SK-N-SH treated with all-trans-retinoic acid at 6 μM for 48 hours (cell line): ENCODE measurements around the gene KIAA1328.

Source experiments
- BACH2 ChIP-seq: fragments of 250-450 bp; sonication (Bioruptor Pico); IDR thresholded peaks from 2 replicates; pipeline ENCODE4 v1.9.0; 2021; ENCODE audit warnings: mild to moderate bottlenecking, borderline replicate concordance
- ESRRG ChIP-seq: fragments of 250-450 bp; sonication (Bioruptor Pico); IDR thresholded peaks from 2 replicates; pipeline ENCODE4 v1.6.1; 2021; ENCODE audit warnings: mild to moderate bottlenecking
- PATZ1 ChIP-seq: fragments of 250-450 bp; sonication (Bioruptor Pico); IDR thresholded peaks from 2 replicates; pipeline ENCODE4 v1.8.0; 2020; ENCODE audit warnings: mild to moderate bottlenecking, moderate library complexity, borderline replicate concordance
- PPARA ChIP-seq: fragments of 250-450 bp; sonication (Bioruptor Pico); IDR thresholded peaks from 2 replicates; pipeline ENCODE4 v1.5.0; 2020; ENCODE audit warnings: mild to moderate bottlenecking, borderline replicate concordance
- RARB ChIP-seq: fragments of 250-450 bp; sonication (Bioruptor Pico); IDR thresholded peaks from 2 replicates; pipeline ENCODE4 v1.8.0; 2021; ENCODE audit warnings: mild to moderate bottlenecking, moderate library complexity
- TCF4 ChIP-seq: fragments of 250-450 bp; sonication (Bioruptor Pico); IDR thresholded peaks from 2 replicates; pipeline ENCODE4 v1.8.0; 2021; ENCODE audit warnings: mild to moderate bottlenecking, moderate library complexity, borderline replicate concordance
- ZC3H10 ChIP-seq: fragments of 250-450 bp; sonication (Bioruptor Pico); IDR thresholded peaks from 2 replicates; pipeline ENCODE4 v1.5.1; 2021; ENCODE audit warnings: mild to moderate bottlenecking, moderate library complexity
- ZFP3 ChIP-seq: fragments of 250-450 bp; sonication (Bioruptor Pico); IDR thresholded peaks from 2 replicates; pipeline ENCODE4 v1.5.0; 2020; ENCODE audit warnings: mild to moderate bottlenecking, moderate library complexity

- no peak for TF ChIP-seq RARB (CRISPR knock-in tag)
- no peak for TF ChIP-seq PATZ1
- TF ChIP-seq TCF4, result no peak
- TF ChIP-seq ESRRG (CRISPR knock-in tag), result no peak
- TF ChIP-seq PPARA (CRISPR knock-in tag), result no peak
- no peak for TF ChIP-seq ZC3H10 (CRISPR knock-in tag)
- no peak for TF ChIP-seq BACH2
- no peak for TF ChIP-seq ZFP3 (CRISPR knock-in tag)
Observed at GRCh38 chr18:37218022-37218590, 389.2 kb downstream of the KIAA1328 start.
